GM18505 (cell line): ENCODE data around the gene RASEF.
"Not testable (repeated sequence)": the region's sequence is repeated elsewhere in the genome, so short reads cannot be mapped to it uniquely, and the experiment has no call there.

Experiments
- ATAC-seq: cut with Tn5 transposase; IDR thresholded peaks from one replicate; pipeline ENCODE4 v1.9.1; 2021; ENCODE audit not compliant: unreplicated experiment
- POLR2A ChIP-seq: IDR thresholded peaks from 4 replicates; pipeline ENCODE4 v1.6.1; 2011; ENCODE audit warnings: borderline replicate concordance; ENCODE audit not compliant: insufficient read depth, insufficient read length; ENCODE audit errors: extremely low read depth

The RASEF gene

GRCh38 chr9:82939451-82939850 lies 123.5 kb downstream of the RASEF start:
- ATAC-seq, result no peak
- TF ChIP-seq POLR2A, result no peak

GRCh38 chr9:82938426-82939218 lies 124.3 kb downstream of the RASEF start:
- no peak for TF ChIP-seq POLR2A
- no peak for ATAC-seq

DNA sequence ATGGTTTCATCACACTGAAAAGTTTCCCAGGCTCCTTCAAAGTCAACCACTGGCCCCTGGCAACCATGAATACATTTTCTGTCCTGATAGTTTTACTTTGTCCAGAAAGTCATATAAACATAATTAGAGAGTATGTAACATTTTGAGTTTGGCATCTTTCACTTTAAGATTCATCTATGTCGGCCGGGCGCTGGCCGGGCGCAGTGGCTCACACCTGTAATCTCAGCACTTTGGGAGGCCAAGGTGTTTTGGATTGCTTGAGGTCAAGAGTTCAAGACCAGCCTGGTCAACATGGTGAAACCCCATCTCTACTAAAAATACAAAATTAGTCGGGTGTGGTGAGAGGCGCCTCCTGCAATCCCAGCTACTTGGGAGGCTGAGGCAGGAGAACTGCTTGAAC lies 126.4 kb downstream of the RASEF start:
- ATAC-seq, result not testable (repeated sequence)

DNA sequence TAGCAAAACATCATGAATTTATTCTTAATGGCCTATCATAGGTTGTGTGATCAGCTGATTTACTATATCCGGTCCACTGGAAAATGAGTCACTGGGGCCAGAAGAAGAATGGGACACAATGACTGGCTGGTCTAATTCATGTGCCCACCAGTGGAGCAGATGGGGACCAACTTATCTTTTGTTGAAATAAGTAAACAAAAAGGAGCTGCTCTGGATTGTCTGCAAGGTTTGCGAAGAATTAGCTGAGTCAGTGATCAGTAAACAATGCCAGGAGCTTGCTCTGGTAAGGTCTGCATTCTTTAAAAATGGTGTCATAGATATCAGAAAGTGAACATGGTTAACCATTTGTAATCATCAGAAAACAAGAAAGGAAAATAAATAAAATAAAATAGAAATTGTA lies 128.0 kb downstream of the RASEF start:
- ATAC-seq, result no peak
- TF ChIP-seq POLR2A, result no peak

- ATAC-seq, result not testable (repeated sequence)
Observed at GRCh38 chr9:82934025-82934424, 128.9 kb downstream of the RASEF start.

DNA sequence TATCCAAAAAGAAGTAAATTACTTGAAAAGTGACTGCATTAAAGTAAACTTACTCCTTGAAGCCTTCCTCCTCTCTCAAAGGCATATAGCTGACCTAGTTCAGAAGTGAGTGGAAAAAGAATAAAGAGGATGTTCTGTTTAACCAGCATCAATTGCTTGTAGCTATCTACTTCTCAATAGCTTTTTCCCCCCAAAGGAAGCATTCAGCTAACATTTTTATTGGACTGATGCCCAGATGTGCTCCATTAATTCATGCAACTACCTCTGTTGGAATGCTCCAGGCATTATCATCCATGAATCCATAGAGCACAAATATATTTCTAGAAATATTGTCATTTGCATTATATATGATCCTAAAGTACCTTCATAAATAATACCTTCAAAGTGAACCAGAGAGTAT lies 132.8 kb downstream of the RASEF start:
- TF ChIP-seq POLR2A, result no peak
- no peak for ATAC-seq
